Measurements from ENCODE around the gene CDC25B.

Gene CDC25B

GRCh38 chr20:3795511-3796468, at the start of gene CDC25B:
TSS of gene CDC25B (plus strand) at chr20:3796310. CDS start at chr20:3796532, 222 bp downstream.
- peak; percentile 89 for DNase-seq

DNA sequence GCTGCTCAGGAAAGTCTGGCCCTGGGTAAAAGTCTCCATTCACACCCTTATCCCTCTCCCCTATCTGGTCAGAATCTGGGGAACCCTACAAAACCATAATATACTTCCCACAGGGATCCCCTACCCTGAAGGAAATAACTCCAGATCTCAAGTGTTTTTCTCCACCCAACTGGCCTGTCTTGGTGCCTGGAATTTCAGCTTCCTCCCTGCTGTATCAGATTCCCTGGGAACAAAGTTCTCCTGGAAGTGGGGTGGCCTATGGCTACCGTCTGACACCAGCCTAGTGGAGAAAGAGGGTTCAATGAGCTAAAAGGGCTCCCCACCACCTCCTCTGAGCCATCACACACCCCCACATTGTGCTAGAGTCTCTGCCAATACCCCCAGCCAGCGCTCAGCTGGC, 48.6 kb upstream of the CDC25B start:
- DNase-seq = no peak

DNA sequence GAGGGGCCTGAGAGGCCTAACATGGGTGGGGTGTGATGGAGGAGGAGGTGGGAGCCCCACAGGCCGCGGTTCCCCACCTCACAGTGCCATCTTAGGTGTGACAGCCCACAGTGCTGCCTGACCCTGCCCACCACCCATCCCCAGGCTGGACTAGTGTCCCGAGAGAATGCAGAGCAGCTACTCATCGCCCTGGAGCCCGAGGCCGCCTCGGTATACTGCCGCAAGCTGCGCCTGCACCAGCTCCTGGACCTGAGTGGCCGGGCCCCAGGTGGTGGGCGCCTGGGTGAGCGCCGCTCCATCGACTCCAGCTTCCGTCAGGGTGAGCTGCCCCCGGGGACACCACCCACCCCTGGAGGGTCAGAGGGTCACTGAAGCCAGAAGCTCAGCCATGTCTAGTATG, 48.0 kb upstream of the CDC25B start:
- DNase-seq = no peak

DNA sequence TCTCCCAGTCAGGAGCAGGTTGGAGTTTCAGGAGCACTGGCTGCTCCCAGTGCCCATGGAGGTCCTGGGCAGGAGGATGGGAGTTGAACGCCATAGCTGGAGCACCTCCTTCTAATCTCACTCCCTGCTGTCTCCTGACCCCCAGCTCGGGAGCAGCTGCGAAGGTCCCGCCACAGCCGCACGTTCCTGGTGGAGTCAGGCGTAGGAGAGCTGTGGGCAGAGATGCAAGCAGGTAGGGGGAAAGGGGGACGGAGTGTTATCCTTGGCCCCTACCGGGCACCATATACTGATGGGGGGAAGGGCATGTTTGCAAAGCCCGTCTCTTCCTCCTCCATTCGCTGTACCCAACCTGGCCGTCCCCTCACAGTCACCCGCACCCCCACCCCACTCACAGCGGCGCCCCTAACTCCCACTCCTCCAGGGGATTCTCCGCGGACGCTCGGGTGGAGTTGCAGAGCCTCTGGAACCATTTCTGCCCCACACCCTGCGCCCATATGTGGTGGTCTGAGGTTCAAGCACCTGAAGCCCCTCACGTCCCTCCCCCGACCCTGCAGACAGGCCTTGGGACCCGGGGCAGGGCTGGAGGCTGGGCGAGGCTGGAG, 46.9 kb upstream of the CDC25B start:
- no peak for DNase-seq

- DNase-seq = peak; percentile 43
Measured at GRCh38 chr20:3749689-3750531, 46.2 kb upstream of the CDC25B start.

DNA sequence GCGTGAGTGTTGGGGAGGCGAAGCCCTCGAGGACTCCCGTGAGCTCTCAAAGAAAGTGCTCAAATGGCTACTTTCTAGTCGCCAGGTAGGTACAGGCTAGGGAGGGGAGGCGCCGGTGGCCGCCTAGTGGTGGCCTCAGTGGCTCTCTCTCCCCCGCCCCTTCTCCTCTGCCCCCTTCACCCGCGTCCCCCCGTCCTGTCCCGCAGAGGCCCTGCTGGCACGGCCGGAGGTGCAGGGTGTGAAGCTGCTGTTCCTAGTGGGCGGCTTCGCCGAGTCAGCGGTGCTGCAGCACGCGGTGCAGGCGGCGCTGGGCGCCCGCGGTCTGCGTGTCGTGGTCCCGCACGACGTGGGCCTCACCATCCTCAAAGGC, 44.8 kb upstream of the CDC25B start:
- no peak for DNase-seq

GRCh38 chr20:3751675-3752385, 44.3 kb upstream of the CDC25B start:
- peak; percentile 63 for DNase-seq

DNA sequence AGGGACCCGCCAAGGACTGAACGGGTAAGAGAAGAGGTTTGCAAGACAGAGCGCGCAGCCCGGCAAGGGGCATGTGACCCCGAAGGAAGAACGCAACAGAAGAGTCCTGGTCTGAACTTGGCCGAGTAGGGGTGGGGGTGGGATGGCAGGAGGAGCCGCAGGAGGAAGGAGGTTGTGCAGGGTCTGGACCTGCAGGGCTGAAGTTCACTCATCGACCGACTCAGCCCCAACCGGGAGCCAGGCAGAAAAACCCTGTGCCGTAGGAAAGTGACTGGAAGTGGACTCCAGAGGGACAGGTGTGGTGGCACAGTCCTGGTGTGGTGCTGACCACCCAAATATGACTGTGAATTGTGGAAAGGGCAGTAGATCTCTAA, 43.7 kb upstream of the CDC25B start:
- DNase-seq = no peak

DNA sequence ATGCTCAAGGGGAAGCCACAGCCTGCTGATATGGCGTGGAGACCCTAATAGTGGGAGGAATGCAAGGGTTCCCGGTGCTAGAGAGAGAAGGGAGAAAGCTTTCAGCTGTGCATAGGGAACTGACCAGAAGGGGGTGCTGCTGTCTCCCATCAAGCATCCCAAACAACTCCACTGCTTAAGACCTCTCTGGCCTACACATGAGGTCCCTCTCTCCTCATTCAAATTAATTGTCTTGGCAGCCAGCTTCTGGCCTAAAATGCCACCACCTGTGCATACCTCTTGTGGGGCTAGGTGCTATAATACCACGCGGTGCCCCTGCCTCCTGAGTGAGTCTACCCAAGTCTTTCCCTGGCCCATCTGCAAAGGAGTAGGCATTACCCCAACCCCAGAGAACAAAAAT, 43.0 kb upstream of the CDC25B start:
- DNase-seq = peak; percentile 59

GRCh38 chr20:3753501-3754275, 42.4 kb upstream of the CDC25B start:
- no peak for DNase-seq

DNA sequence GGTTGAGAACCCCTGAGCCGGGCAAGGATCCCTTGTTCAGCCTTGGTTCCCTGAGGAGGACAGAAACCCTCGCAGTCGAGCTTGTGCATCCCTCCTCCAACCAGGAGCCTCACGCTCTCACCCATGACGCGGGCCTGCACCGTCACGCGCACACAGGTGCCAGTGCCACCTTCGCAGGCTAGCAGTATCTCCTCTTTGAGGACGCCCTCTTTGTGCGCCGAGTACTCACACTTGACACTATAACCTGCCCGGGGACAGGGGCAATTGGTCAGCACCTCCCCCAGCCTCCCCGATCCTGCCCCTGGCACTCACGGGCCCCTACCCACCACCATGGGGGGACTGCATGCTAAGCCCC, 41.9 kb upstream of the CDC25B start:
- no peak for DNase-seq

GRCh38 chr20:3755269-3755668, 40.8 kb upstream of the CDC25B start:
- no peak for DNase-seq

GRCh38 chr20:3755814-3756480, 40.2 kb upstream of the CDC25B start:
- no peak for DNase-seq

DNA sequence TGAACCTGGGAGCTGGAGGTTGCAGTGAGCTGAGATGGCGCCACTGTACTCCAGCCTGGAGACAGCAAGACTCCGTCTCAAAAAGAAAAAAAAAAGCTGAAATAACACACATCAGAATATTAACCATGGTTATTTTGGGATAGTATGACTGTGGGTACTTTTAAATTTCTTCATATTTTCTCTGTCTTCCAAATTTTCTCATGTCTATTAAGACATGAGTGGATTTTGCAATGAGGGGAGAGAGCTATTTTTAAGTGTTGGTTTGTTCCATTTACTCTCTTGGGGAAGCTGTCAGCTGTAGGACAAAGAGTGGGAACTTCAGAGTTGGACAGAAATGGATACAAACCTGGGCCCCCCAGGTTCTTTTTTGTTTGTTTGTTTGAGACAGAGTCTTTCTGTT, 38.8 kb upstream of the CDC25B start:
- DNase-seq = no peak

GRCh38 chr20:3758566-3758965, 37.5 kb upstream of the CDC25B start:
- no peak for DNase-seq

- no peak for DNase-seq
Measured at GRCh38 chr20:3759316-3759823, 36.7 kb upstream of the CDC25B start.

GRCh38 chr20:3759884-3760283, 36.2 kb upstream of the CDC25B start:
- DNase-seq = no peak

- DNase-seq = no peak
Measured at GRCh38 chr20:3760655-3761348, 35.3 kb upstream of the CDC25B start.

- DNase-seq = no peak
Measured at GRCh38 chr20:3763671-3764601, 32.2 kb upstream of the CDC25B start.

GRCh38 chr20:3764659-3765058, 31.5 kb upstream of the CDC25B start:
- DNase-seq = no peak

Data from activated naive CD4-positive, alpha-beta T cell treated with anti-CD3 and anti-CD28 coated beads, Interleukin-2, amount 50 U/mL, for 16 hours (primary cell).